SK-N-SH treated with all-trans-retinoic acid at 6 μM for 48 hours (cell line): Measurements from ENCODE around the gene LAPTM5.

Source experiments
- ATAC-seq: fragments of 200-7000 bp; cut with Tn5 transposase; 3 replicates; pipeline ENCODE4 v1.9.1; 2020; ENCODE audit warnings: mild to moderate bottlenecking, moderate library complexity
- ARNTL ChIP-seq: fragments of 450-650 bp; formaldehyde crosslinking; IDR thresholded peaks from 2 replicates; pipeline ENCODE4 v1.5.0; 2020; ENCODE audit warnings: low read depth, mild to moderate bottlenecking, moderate library complexity, borderline replicate concordance
- BACH2 ChIP-seq: fragments of 250-450 bp; sonication (Bioruptor Pico); IDR thresholded peaks from 2 replicates; pipeline ENCODE4 v1.9.0; 2021; ENCODE audit warnings: mild to moderate bottlenecking, borderline replicate concordance
- CSDC2 ChIP-seq: fragments of 250-450 bp; sonication (Bioruptor Pico); IDR thresholded peaks from 2 replicates; pipeline ENCODE4 v1.5.0; 2020; ENCODE audit warnings: mild to moderate bottlenecking, moderate library complexity
- ESRRG ChIP-seq: fragments of 250-450 bp; sonication (Bioruptor Pico); IDR thresholded peaks from 2 replicates; pipeline ENCODE4 v1.6.1; 2021; ENCODE audit warnings: mild to moderate bottlenecking
- ISL1 ChIP-seq: fragments of 250-450 bp; sonication (Bioruptor Pico); IDR thresholded peaks from 2 replicates; pipeline ENCODE4 v2.1.2; 2022; ENCODE audit warnings: mild to moderate bottlenecking, moderate library complexity
- RARB ChIP-seq: fragments of 250-450 bp; sonication (Bioruptor Pico); IDR thresholded peaks from 2 replicates; pipeline ENCODE4 v1.8.0; 2021; ENCODE audit warnings: mild to moderate bottlenecking, moderate library complexity
- TCF4 ChIP-seq: fragments of 250-450 bp; sonication (Bioruptor Pico); IDR thresholded peaks from 2 replicates; pipeline ENCODE4 v1.8.0; 2021; ENCODE audit warnings: mild to moderate bottlenecking, moderate library complexity, borderline replicate concordance
- TOX ChIP-seq: fragments of 250-450 bp; sonication (Bioruptor Pico); IDR thresholded peaks from 2 replicates; pipeline ENCODE4 v1.8.0; 2021; ENCODE audit warnings: mild to moderate bottlenecking, moderate library complexity, borderline replicate concordance
- TSHZ2 ChIP-seq: fragments of 250-450 bp; sonication (Bioruptor Pico); IDR thresholded peaks from 2 replicates; pipeline ENCODE4 v1.5.0; 2020; ENCODE audit warnings: mild to moderate bottlenecking, moderate library complexity
- ZC3H10 ChIP-seq: fragments of 250-450 bp; sonication (Bioruptor Pico); IDR thresholded peaks from 2 replicates; pipeline ENCODE4 v1.5.1; 2021; ENCODE audit warnings: mild to moderate bottlenecking, moderate library complexity
- ZFP3 ChIP-seq: fragments of 250-450 bp; sonication (Bioruptor Pico); IDR thresholded peaks from 2 replicates; pipeline ENCODE4 v1.5.0; 2020; ENCODE audit warnings: mild to moderate bottlenecking, moderate library complexity
- ZFP30 ChIP-seq: fragments of 450-650 bp; formaldehyde crosslinking; IDR thresholded peaks from 2 replicates; pipeline ENCODE4 v1.5.0; 2022; ENCODE audit warnings: mild to moderate bottlenecking, moderate library complexity
- ZNF565 ChIP-seq: fragments of 450-650 bp; formaldehyde crosslinking; conservative IDR thresholded peaks from 2 replicates; pipeline ENCODE4 v1.5.0; 2020; ENCODE audit warnings: low read depth, mild to moderate bottlenecking, moderate library complexity
- ZNF70 ChIP-seq: fragments of 450-650 bp; formaldehyde crosslinking; IDR thresholded peaks from 2 replicates; pipeline ENCODE4 v1.5.0; 2020; ENCODE audit warnings: mild to moderate bottlenecking, moderate library complexity
- TF ChIP-seq, protein P1 (sequence below): fragments of 250-450 bp; sonication (Bioruptor Pico); IDR thresholded peaks from 2 replicates; pipeline ENCODE4 v1.5.1; 2021; ENCODE audit warnings: mild to moderate bottlenecking, moderate library complexity
- TF ChIP-seq, protein P2 (sequence below): fragments of 250-450 bp; sonication (Bioruptor Pico); IDR thresholded peaks from 2 replicates; pipeline ENCODE4 v1.5.1; 2020; ENCODE audit warnings: low read depth, mild to moderate bottlenecking, moderate library complexity
- TF ChIP-seq, protein P3 (sequence below): fragments of 250-450 bp; sonication (Bioruptor Pico); IDR thresholded peaks from 2 replicates; pipeline ENCODE4 v1.8.0; 2020; ENCODE audit warnings: mild to moderate bottlenecking, moderate library complexity, borderline replicate concordance

The LAPTM5 gene

DNA sequence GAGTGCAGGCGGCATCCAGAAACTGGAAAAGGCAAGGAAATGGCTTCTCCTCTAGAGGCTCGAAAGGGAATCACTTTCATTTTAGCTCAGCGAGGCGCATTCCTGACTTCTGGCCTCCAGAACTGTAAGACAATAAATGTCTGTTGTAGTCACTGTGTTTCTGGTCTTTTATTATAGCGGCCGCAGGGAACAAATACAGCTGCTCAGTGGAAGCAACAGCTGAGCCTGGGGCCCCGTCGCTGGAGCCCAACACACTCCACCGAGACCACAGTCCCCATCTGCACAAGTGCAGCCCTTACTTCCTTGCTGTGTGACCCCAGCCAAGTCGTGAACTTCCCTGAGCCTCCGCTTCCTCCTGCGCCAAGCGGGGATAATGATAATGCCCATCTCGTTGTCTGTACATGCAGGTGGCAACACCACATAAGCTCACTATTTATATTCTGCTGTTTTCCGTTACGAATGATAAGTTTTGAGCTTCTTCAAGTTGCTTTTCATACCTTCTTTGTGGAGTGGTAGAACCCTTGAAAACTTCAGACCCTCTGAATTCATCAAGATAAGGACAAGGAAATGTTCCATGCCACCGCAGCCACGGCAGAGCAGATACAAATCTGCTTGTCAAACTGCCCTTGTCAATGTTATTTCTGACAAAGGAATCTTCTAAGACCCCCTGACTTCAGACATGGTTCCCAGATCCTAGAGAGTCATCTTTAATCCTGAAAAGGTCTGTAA lies 3.2 kb upstream of the LAPTM5 start:
- TF ChIP-seq BACH2 (CRISPR knock-in tag): no peak
- TF ChIP-seq, protein P1, sequence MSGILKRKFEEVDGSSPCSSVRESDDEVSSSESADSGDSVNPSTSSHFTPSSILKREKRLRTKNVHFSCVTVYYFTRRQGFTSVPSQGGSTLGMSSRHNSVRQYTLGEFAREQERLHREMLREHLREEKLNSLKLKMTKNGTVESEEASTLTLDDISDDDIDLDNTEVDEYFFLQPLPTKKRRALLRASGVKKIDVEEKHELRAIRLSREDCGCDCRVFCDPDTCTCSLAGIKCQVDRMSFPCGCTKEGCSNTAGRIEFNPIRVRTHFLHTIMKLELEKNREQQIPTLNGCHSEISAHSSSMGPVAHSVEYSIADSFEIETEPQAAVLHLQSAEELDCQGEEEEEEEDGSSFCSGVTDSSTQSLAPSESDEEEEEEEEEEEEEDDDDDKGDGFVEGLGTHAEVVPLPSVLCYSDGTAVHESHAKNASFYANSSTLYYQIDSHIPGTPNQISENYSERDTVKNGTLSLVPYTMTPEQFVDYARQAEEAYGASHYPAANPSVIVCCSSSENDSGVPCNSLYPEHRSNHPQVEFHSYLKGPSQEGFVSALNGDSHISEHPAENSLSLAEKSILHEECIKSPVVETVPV (CRISPR knock-in tag): no peak
- TF ChIP-seq TCF4 (CRISPR knock-in tag): no peak
- TF ChIP-seq, protein P2, sequence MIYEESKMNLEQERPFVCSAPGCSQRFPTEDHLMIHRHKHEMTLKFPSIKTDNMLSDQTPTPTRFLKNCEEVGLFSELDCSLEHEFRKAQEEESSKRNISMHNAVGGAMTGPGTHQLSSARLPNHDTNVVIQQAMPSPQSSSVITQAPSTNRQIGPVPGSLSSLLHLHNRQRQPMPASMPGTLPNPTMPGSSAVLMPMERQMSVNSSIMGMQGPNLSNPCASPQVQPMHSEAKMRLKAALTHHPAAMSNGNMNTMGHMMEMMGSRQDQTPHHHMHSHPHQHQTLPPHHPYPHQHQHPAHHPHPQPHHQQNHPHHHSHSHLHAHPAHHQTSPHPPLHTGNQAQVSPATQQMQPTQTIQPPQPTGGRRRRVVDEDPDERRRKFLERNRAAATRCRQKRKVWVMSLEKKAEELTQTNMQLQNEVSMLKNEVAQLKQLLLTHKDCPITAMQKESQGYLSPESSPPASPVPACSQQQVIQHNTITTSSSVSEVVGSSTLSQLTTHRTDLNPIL (CRISPR knock-in tag): no peak
- TF ChIP-seq, protein P3, sequence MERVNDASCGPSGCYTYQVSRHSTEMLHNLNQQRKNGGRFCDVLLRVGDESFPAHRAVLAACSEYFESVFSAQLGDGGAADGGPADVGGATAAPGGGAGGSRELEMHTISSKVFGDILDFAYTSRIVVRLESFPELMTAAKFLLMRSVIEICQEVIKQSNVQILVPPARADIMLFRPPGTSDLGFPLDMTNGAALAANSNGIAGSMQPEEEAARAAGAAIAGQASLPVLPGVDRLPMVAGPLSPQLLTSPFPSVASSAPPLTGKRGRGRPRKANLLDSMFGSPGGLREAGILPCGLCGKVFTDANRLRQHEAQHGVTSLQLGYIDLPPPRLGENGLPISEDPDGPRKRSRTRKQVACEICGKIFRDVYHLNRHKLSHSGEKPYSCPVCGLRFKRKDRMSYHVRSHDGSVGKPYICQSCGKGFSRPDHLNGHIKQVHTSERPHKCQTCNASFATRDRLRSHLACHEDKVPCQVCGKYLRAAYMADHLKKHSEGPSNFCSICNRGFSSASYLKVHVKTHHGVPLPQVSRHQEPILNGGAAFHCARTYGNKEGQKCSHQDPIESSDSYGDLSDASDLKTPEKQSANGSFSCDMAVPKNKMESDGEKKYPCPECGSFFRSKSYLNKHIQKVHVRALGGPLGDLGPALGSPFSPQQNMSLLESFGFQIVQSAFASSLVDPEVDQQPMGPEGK: no peak
- TF ChIP-seq TSHZ2: no peak
- TF ChIP-seq ISL1 (CRISPR knock-in tag): no peak
- no peak for TF ChIP-seq ZFP3 (CRISPR knock-in tag)
- TF ChIP-seq ZNF70 (CRISPR knock-in tag): no peak
- TF ChIP-seq ZFP30 (CRISPR knock-in tag): no peak
- TF ChIP-seq RARB: no peak
- TF ChIP-seq TOX (CRISPR knock-in tag): no peak
- TF ChIP-seq ESRRG: no peak
- no peak for TF ChIP-seq ZNF565 (CRISPR knock-in tag)
- no peak for TF ChIP-seq CSDC2 (CRISPR knock-in tag)
- ATAC-seq: no peak

GRCh38 chr1:30759718-30760281 lies 2.2 kb upstream of the LAPTM5 start:
- no peak for ATAC-seq
- TF ChIP-seq ZC3H10 (CRISPR knock-in tag) (no peak), ZNF70 (CRISPR knock-in tag) (peak; percentile 23; the same call in 1 of the 2 replicates)

DNA sequence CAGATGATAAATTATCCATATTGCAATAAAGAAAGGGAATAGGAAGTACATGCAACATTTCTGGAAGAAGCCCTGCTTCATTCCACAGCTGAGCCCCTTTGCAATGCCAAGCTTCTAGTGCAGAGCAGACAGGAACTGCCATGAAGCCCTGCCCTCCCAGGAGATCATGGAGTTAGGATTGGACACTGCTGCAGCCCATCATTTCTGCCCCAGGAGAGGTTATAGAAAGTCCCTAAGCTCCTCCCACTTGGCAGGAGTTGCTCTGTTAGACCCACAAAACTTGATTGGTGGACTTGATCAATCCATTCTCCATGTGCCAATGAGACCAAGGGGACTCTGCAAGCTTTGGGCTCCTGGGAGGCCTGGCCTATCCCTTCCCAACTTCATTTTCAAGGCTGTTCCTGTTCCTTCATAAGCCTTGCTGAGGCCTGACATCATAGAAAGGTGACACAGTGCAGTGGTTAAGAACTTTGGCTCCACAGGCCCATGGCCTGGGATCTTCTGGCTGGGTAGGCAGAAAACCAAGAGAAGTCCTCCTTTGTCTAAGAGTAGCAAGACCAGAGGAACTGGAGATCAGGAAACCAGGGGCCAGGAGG lies 1.3 kb upstream of the LAPTM5 start:
- TF ChIP-seq, protein P1 (CRISPR knock-in tag): no peak
- TF ChIP-seq ZFP30 (CRISPR knock-in tag) (no peak), ARNTL (no peak), ZFP3 (CRISPR knock-in tag) (no peak)
- no peak for ATAC-seq

- TF ChIP-seq ZNF565 (CRISPR knock-in tag) (no peak), ZFP30 (CRISPR knock-in tag) (no peak), ESRRG (no peak), ZC3H10 (CRISPR knock-in tag) (no peak), ISL1 (CRISPR knock-in tag) (no peak)
- TF ChIP-seq, protein P1 (CRISPR knock-in tag): no peak
- ATAC-seq: no peak
Observed at GRCh38 chr1:30758121-30758688, 631 bp upstream of the LAPTM5 start.
